Testis (tissue), 3 donors: Measurements from ENCODE around the gene APOBEC3H. TPM values are rescaled to one million over a fixed set of nuclear protein-coding genes. Genes with fewer than 3 reads are reported as not detected.

Experiments
- DNase-seq: peaks from one replicate; pipeline ENCODE4 v3.0.0-alpha.2; 2019
- H3K27ac ChIP-seq, 2 donors: fragments of 200-600 bp; sonication (generic); one replicate each; pipeline ENCODE4 v1.5.1; 2019
- H3K27me3 ChIP-seq: fragments of 200-600 bp; sonication (generic); one replicate; pipeline ENCODE4 v1.5.1; 2019
- H3K36me3 ChIP-seq: fragments of 200-600 bp; sonication (generic); one replicate; pipeline ENCODE4 v1.5.1; 2017; ENCODE audit warnings: low read depth; ENCODE audit errors: missing control alignments
- H3K4me1 ChIP-seq: fragments of 200-600 bp; sonication (generic); one replicate; pipeline ENCODE4 v1.5.1; 2019
- H3K4me3 ChIP-seq, 2 donors: fragments of 200-600 bp; sonication (generic); one replicate each; pipeline ENCODE4 v1.5.1; 2017 to 2019
- H3K9me3 ChIP-seq: fragments of 200-600 bp; sonication (generic); one replicate; pipeline ENCODE4 v1.5.1; 2017
- CTCF ChIP-seq, 3 experiments: fragments of 450-650 bp in 2 of 3; fragments of 200-600 bp in 1 of 3; sonication (generic) in 1 of 3; IDR thresholded peaks; one replicate each; pipeline ENCODE4 v1.5.1; 2016 to 2019; ENCODE audit warnings: antibody characterized with exemption in 3 of 3, mild to moderate bottlenecking in 2 of 3, moderate library complexity in 1 of 3
- POLR2A ChIP-seq: fragments of 450-650 bp; IDR thresholded peaks from one replicate; pipeline ENCODE4 v1.6.1; 2017; ENCODE audit warnings: antibody characterized with exemption, mild to moderate bottlenecking, moderate library complexity
- WGBS, 2 donors: methylation state at CpG; one replicate each; pipeline ENCODE4 v1.1.5; 2018; 5-methylcytosine and 5-hydroxymethylcytosine counted together
- intact Hi-C: fragments of 100-400 bp; cut with DNase I; formaldehyde crosslinking; loops from one replicate; pipeline ENCODE4 v1.15.1; 2023; ENCODE audit warnings: low total_unique reads
- polyA plus RNA-seq: library from polyadenylated mRNA; stranded (reverse); fragments of 350-450 nt; fragmentation: Illumina TruSeq; extraction: RNeasy Lipid Tissue Mini Kit (QIAGEN cat#74804); gene quantifications from one replicate; pipeline ENCODE4 v1.2.3, GENCODE V29; 2014; ENCODE audit warnings: low read depth, low replicate concordance; ENCODE audit not compliant: insufficient read depth
- total RNA-seq, 2 donors: library from RNA; depleted of rRNA; stranded (reverse); fragments of >200 nt; gene quantifications; one replicate each; pipeline ENCODE4 v1.2.3, GENCODE V29; 2016

APOBEC3H gene
- total and polyA plus RNA-seq, 3 donors from 2014 or later: 3.5 to 5.2 (median 3.6) TPM

GRCh38 chr22:39142088-39142680 lies 45.1 kb downstream of the APOBEC3H start:
- no peaks in the 10 kb centered on the region for H3K27me3 ChIP-seq
- intact Hi-C loops: no loop called here
- H3K9me3 ChIP-seq: no peaks in the 10 kb centered on the region
- no peak for DNase-seq
- H3K4me3 ChIP-seq: no peak overlapping the region
- no peak overlapping the region for H3K27ac ChIP-seq
- 92 to 94% methylated on average over 14 of the region's 14 CpGs for WGBS, 2 donors
- H3K36me3 ChIP-seq: no peaks in the 10 kb centered on the region
- TF ChIP-seq POLR2A (no peak), CTCF (IDR thresholded peaks at IDR 0.05) (no peak)
- H3K4me1 ChIP-seq: peaks cover 20% of the 10 kb centered on the region

GRCh38 chr22:39144101-39144767 lies 47.2 kb downstream of the APOBEC3H start:
- peak; percentile 38 for DNase-seq
- H3K27ac ChIP-seq: peak overlapping the region; percentile 31 to 98
- no peaks in the 10 kb centered on the region for H3K36me3 ChIP-seq
- intact Hi-C loops: no loop called here
- H3K27me3 ChIP-seq: no peaks in the 10 kb centered on the region
- TF ChIP-seq CTCF (IDR thresholded peaks at IDR 0.05): no peak
- TF ChIP-seq POLR2A: no peak
- WGBS, 2 donors: 9% methylated on average over 16 to 22 of the region's 22 CpGs
- peaks cover 26% of the 10 kb centered on the region for H3K4me1 ChIP-seq
- no peaks in the 10 kb centered on the region for H3K9me3 ChIP-seq
- H3K4me3 ChIP-seq: peak overlapping the region; percentile 72 to 77

GRCh38 chr22:39146256-39147101 lies 49.4 kb downstream of the APOBEC3H start:
- Histone ChIP-seq H3K4me3 (peak overlapping the region; percentile 72 to 77), H3K36me3 (no peaks in the 10 kb centered on the region), H3K27ac (peak overlapping the region; percentile 94 to 98), H3K27me3 (no peaks in the 10 kb centered on the region), H3K4me1 (peaks cover 32% of the 10 kb centered on the region), H3K9me3 (no peaks in the 10 kb centered on the region)
- WGBS, 2 donors: 44 to 56% methylated on average over 6 of the region's 6 CpGs
- TF ChIP-seq CTCF (IDR thresholded peaks at IDR 0.05): no peak
- TF ChIP-seq POLR2A: no peak
- DNase-seq: no peak
- intact Hi-C loops: no loop called here

- 56 to 80% methylated on average over 3 to 5 of the region's 5 CpGs for WGBS, 2 donors
- H3K4me1 ChIP-seq: peaks cover 33% of the 10 kb centered on the region
- intact Hi-C loops: no loop called here
These were observed 50.4 kb downstream of the APOBEC3H start for GRCh38 chr22:39147335-39148025.

More at GRCh38 chr22:39147335-39148025, 50.4 kb downstream of the APOBEC3H start:
- no peaks in the 10 kb centered on the region for H3K27me3 ChIP-seq
- no peaks in the 10 kb centered on the region for H3K36me3 ChIP-seq
- no peak for DNase-seq
- TF ChIP-seq POLR2A: no peak
- TF ChIP-seq CTCF (IDR thresholded peaks at IDR 0.05): no peak
- peak overlapping the region; percentile 74 to 98 for H3K27ac ChIP-seq
- H3K9me3 ChIP-seq: no peaks in the 10 kb centered on the region
- H3K4me3 ChIP-seq: no peak overlapping the region
